ENCODE results near the gene PCDHGA9. TPM values are rescaled to one million over a fixed set of nuclear protein-coding genes. Genes with fewer than 3 reads are reported as not detected.

Gene PCDHGA9
- total RNA-seq, result under 1 TPM in 1 of 2 experiments, not detected in 1; 0.09 TPM

DNA sequence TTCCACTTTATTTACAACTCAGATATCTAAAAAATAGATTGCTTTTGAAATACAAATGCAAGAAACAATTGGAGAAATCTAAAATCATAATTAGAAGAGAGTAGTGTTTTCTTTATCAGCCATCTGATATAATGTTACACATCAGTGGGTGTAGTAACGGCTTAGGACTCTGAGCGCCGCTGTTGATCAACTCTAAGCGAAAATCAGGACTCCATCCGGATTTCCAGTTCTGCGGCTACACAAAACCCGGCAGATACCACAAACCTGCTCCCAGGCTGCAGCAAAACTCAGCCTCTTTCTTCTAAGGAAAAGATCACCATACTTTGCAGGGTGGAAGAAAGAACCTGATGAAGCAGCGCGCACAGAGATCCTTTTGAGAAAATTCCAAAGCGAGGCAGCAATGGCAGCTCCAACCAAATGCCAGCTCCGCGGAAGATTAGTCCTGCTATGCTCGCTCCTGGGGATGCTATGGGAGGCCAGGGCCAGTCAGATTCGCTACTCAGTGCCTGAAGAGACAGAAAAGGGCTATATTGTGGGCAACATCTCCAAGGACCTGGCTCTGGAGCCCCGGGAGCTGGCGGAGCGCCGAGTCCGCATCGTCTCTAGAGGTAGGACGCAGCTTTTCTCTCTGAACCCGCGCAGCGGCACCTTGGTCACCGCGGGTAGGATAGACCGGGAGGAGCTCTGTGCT is at the start of gene PCDHGA9:
Gene PCDHGA9 (plus strand): TSS at position 226 of the 691 bp plus-strand sequence. CDS start 175 bp downstream, at position 401.
- ATAC-seq, result no peak
- CTCF ChIA-PET, result interaction anchor here (0.6 to 1.5 kb wide), 12 partner anchors 10 to 956 kb away, joined by 3 to 15 read pairs (median 4); partner anchors contain the start of genes PCDHGA10, PCDHGA11 and PCDHGB7
- DNase-seq, result peak; percentile 46
- POLR2A ChIA-PET, result no interaction called here
- H3K27me3 Mint-ChIP-seq, result peaks cover 56% of the 10 kb centered on the region
- intact Hi-C loops (cut with DNase I, micrococcal nuclease), result loop anchor here in 1 of 2 experiments (10.0 kb wide), 1 partner anchor 528 kb away; the partner anchor contains the start of gene PCDHA12
- no peak within 1 kb of the TSS for H3K27ac Mint-ChIP-seq
- no peaks in the 10 kb centered on the region for H3K4me1 Mint-ChIP-seq
- H3K9me3 Mint-ChIP-seq (ENCODE audit: low read depth), result peaks cover 10% of the 10 kb centered on the region
- H3K4me3 Mint-ChIP-seq, result no peak within 1 kb of the TSS
- H3K36me3 Mint-ChIP-seq (ENCODE audit: low read depth), result peaks cover 11% of the 10 kb centered on the region

DNA sequence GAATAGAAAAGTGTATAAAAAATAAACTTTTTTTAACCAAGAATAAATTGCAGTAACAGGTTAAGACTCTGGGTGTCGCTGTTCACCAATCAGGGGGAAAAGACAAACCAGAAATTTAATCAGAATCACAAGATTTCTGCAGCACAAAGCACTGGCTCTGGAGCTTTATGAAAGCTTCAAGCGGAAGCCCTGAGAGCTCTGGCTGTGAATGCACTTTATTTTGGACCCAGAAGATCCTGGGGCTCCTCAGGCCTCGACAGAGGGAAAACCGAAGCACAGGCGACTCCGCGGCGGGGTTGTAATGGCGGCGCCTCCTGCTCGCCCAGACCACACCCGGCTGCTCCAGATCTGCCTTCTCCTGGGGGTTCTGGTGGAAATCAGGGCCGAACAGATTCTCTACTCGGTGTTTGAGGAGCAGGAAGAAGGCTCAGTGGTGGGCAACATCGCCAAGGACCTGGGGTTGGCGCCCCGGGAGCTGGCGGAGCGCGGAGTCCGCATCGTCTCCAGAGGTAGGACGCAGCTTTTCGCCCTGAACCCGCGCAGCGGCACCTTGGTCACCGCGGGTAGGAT is 47.6 kb upstream of the PCDHGA9 start, which contains the start of gene PCDHGA4:
Gene PCDHGA4 (plus strand): TSS at position 122 of the 570 bp plus-strand sequence. CDS start 87 bp downstream, at position 209.
- H3K4me3 Mint-ChIP-seq, result peak within 1 kb of the TSS; percentile 37
- intact Hi-C loops (cut with DNase I, micrococcal nuclease), result no loop called here

DNA sequence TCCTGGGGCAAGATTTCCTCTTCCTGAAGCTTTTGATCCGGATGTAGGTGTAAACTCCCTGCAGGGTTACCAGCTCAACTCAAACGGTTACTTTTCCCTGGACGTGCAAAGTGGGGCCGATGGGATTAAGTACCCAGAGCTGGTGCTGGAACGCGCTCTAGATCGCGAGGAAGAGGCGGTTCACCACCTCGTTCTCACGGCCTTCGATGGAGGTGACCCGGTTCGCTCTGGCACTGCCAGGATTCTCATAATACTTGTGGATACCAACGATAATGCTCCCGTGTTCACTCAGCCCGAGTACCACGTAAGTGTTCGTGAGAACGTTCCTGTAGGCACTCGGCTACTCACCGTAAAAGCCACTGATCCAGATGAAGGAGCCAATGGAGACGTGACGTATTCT is 46.9 kb upstream of the PCDHGA9 start:
- POLR2A ChIA-PET, result no interaction called here
- H3K4me3 Mint-ChIP-seq, result peak overlapping the region; percentile 37
- peaks cover 70% of the 10 kb centered on the region for H3K27me3 Mint-ChIP-seq

More for the DNA sequence above, 47.6 kb upstream of the PCDHGA9 start, which contains the start of gene PCDHGA4:
- Mint-ChIP-seq H3K9me3 (ENCODE audit: low read depth) (peaks cover 11% of the 10 kb centered on the region), H3K27me3 (peaks cover 68% of the 10 kb centered on the region), H3K27ac (no peak within 1 kb of the TSS), H3K36me3 (ENCODE audit: low read depth) (peaks cover 9% of the 10 kb centered on the region), H3K4me1 (peaks cover 2% of the 10 kb centered on the region)
- ATAC-seq (no peak), DNase-seq (no peak)
- ChIA-PET POLR2A (no interaction called here), CTCF (interaction anchor here (0.8 to 2.0 kb wide), 11 partner anchors 9 to 203 kb away, joined by 3 to 8 read pairs (median 4); partner anchors contain the start of genes PCDHGA12, PCDHGA5, PCDHGB3 and TAF7)

DNA sequence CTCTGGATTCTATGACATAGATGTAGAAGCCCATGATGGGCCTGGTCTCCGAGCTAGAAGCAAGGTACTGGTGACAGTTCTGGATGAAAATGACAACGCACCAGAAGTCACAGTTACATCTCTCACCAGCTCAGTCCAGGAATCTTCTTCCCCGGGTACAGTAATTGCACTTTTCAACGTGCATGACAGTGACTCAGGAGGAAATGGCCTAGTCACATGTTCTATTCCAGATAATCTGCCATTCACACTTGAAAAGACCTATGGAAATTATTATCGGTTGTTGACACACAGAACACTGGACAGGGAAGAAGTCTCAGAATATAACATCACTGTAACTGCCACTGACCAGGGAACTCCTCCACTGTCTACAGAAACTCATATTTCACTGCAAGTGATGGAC is 46.4 kb upstream of the PCDHGA9 start:
- intact Hi-C loops (cut with DNase I, micrococcal nuclease), result no loop called here
- Mint-ChIP-seq H3K9me3 (ENCODE audit: low read depth) (peaks cover 19% of the 10 kb centered on the region), H3K36me3 (ENCODE audit: low read depth) (peaks cover 17% of the 10 kb centered on the region), H3K4me1 (peaks cover 2% of the 10 kb centered on the region), H3K4me3 (no peak overlapping the region), H3K27me3 (peaks cover 70% of the 10 kb centered on the region), H3K27ac (no peak overlapping the region)
- no peak for ATAC-seq
- ChIA-PET CTCF (interaction anchor here (0.6 to 2.0 kb wide), 9 partner anchors 22 to 208 kb away, joined by 3 to 8 read pairs (median 5); partner anchors contain the start of genes PCDHGA12 and TAF7), POLR2A (no interaction called here)
- no peak for DNase-seq

More for the DNA sequence above, 46.9 kb upstream of the PCDHGA9 start:
- H3K9me3 Mint-ChIP-seq (ENCODE audit: low read depth), result peaks cover 17% of the 10 kb centered on the region
- ATAC-seq (no peak), DNase-seq (no peak)
- H3K36me3 Mint-ChIP-seq (ENCODE audit: low read depth), result peaks cover 12% of the 10 kb centered on the region
- H3K4me1 Mint-ChIP-seq, result peaks cover 2% of the 10 kb centered on the region
- H3K27ac Mint-ChIP-seq, result no peak overlapping the region
- intact Hi-C loops (cut with DNase I, micrococcal nuclease), result no loop called here
- CTCF ChIA-PET, result interaction anchor here (0.8 to 2.0 kb wide), 10 partner anchors 8 to 209 kb away, joined by 3 to 8 read pairs (median 4); partner anchors contain the start of genes PCDHGA12, PCDHGA5 and TAF7

DNA sequence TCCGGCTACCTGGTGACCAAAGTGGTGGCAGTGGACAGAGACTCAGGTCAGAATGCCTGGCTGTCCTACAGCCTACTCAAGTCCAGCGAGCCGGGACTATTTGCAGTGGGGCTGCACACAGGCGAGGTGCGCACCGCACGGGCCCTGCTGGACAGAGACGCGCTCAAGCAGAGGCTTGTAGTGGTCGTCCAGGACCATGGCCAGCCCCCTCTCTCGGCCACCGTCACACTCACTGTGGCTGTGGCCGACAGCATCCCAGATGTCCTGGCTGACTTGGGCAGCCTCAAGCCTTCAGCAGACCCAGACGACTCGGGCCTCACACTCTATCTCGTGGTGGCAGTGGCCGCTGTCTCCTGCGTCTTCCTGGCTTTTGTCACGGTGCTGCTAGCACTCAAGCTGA is 45.6 kb upstream of the PCDHGA9 start:
- intact Hi-C loops (cut with DNase I, micrococcal nuclease), result no loop called here
- Mint-ChIP-seq H3K27me3 (peaks cover 70% of the 10 kb centered on the region), H3K4me1 (peaks cover 2% of the 10 kb centered on the region), H3K27ac (no peak overlapping the region), H3K36me3 (ENCODE audit: low read depth) (peaks cover 19% of the 10 kb centered on the region), H3K4me3 (no peak overlapping the region), H3K9me3 (ENCODE audit: low read depth) (peaks cover 22% of the 10 kb centered on the region)
- no peak for DNase-seq
- ChIA-PET CTCF (interaction anchor here (0.6 to 1.5 kb wide), 2 partner anchors 63 to 207 kb away, joined by 3 to 5 read pairs; no protein-coding TSS in a partner anchor), POLR2A (no interaction called here)
- ATAC-seq, result no peak

DNA sequence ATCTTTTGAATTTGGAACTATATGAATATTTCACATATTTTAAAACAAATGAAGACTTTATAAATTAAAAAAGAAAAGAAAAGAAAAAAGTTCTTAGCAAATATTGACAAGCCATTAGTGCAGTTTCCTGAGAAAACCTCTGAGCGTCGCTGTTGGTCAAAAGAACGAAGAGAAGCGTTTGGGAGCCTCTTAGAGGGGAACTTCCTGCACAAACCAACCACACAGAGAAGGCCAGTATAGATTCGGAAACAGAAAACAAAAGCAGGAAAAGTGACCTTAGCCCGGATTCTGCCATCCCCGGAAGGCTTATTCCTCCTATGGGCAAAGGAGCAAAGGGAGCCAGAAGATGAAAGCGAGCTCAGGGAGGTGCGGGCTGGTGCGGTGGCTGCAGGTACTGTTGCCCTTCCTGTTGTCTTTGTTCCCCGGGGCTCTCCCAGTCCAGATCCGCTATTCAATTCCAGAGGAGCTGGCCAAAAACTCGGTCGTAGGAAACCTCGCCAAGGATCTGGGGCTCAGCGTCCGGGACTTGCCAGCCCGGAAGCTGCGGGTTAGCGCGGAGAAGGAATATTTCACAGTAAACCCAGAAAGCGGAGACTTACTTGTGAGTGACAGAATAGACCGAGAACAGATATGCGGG is 42.7 kb upstream of the PCDHGA9 start, which contains the start of gene PCDHGB2:
Gene PCDHGB2 (plus strand): TSS at position 205 of the 637 bp plus-strand sequence. CDS start 142 bp downstream, at position 347.
- Mint-ChIP-seq H3K4me1 (peaks cover 2% of the 10 kb centered on the region), H3K4me3 (peak within 1 kb of the TSS; percentile 61), H3K9me3 (ENCODE audit: low read depth) (peaks cover 32% of the 10 kb centered on the region), H3K27me3 (peaks cover 76% of the 10 kb centered on the region), H3K27ac (no peak within 1 kb of the TSS), H3K36me3 (ENCODE audit: low read depth) (peaks cover 26% of the 10 kb centered on the region)
- ChIA-PET CTCF (interaction anchor here (1.0 to 2.4 kb wide), 5 partner anchors 10 to 204 kb away, joined by 3 to 6 read pairs (median 4); partner anchors contain the start of gene PCDHGA12), POLR2A (no interaction called here)
- DNase-seq (no peak), ATAC-seq (peak; percentile 19)
- intact Hi-C loops (cut with DNase I, micrococcal nuclease), result loop anchor here (5.0 to 10.0 kb wide), 5 partner anchors 115 to 565 kb away; partner anchors contain the start of genes PCDHA12 (in 1 of the 2), PCDHA2 (in 1 of the 2), PCDHA8 (in 1 of the 2) and PCDHA9 (in 1 of the 2)

DNA sequence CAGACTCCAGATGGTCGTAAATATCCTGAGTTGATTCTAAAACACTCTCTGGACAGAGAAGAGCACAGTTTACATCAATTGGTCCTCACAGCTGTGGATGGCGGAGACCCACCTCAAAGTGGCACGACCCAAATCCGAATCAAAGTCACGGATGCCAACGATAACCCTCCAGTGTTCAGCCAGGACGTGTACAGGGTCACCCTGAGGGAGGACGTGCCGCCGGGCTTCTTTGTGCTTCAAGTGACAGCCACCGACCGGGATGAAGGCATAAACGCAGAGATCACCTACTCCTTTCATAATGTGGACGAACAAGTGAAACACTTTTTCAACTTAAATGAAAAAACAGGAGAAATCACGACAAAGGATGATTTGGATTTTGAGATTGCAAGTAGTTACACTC is 41.9 kb upstream of the PCDHGA9 start:
- peaks cover 34% of the 10 kb centered on the region for H3K36me3 Mint-ChIP-seq (ENCODE audit: low read depth)
- H3K27ac Mint-ChIP-seq, result no peak overlapping the region
- no peak overlapping the region for H3K4me3 Mint-ChIP-seq
- intact Hi-C loops (cut with DNase I, micrococcal nuclease), result loop anchor here (5.0 to 10.0 kb wide), 5 partner anchors 116 to 566 kb away; partner anchors contain the start of genes PCDHA12 (in 1 of the 2), PCDHA2 (in 1 of the 2), PCDHA8 (in 1 of the 2) and PCDHA9 (in 1 of the 2)
- ATAC-seq (no peak), DNase-seq (no peak)
- peaks cover 80% of the 10 kb centered on the region for H3K27me3 Mint-ChIP-seq
- H3K4me1 Mint-ChIP-seq, result peaks cover 2% of the 10 kb centered on the region
- ChIA-PET POLR2A (no interaction called here), CTCF (interaction anchor here (1.1 kb wide), 1 partner anchor 25 kb away, joined by 3 read pairs; no protein-coding TSS in a partner anchor)
- H3K9me3 Mint-ChIP-seq (ENCODE audit: low read depth), result peaks cover 38% of the 10 kb centered on the region

DNA sequence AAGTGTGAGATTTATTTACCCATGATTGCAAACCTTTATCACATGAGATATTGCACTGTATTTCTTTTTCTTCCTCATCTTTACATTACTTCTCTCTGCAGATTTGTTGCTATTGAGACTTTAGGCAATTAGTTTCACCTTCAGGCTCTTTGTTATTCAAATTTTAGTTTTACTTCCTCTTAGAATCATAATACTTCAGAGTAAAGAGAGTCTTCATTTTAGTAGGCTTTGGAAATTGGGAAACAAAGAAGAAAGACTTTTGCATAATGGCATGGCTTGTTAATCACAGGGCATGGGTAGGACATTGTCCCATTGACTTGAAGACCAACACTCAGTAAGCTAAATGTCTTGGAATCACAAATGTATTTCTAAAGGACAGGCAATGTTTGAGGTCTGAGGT is 39.9 kb upstream of the PCDHGA9 start:
- Mint-ChIP-seq H3K36me3 (ENCODE audit: low read depth) (peaks cover 38% of the 10 kb centered on the region), H3K27me3 (peaks cover 73% of the 10 kb centered on the region), H3K27ac (no peak overlapping the region), H3K4me1 (peaks cover 2% of the 10 kb centered on the region), H3K9me3 (ENCODE audit: low read depth) (peaks cover 40% of the 10 kb centered on the region), H3K4me3 (no peak overlapping the region)
- POLR2A ChIA-PET, result no interaction called here
- ATAC-seq (no peak), DNase-seq (no peak)
- CTCF ChIA-PET, result interaction anchor here (0.5 to 1.0 kb wide), 3 partner anchors 150 to 1429 kb away, joined by 3 read pairs; no protein-coding TSS in a partner anchor
- intact Hi-C loops (cut with DNase I, micrococcal nuclease), result loop anchor here (1.0 to 10.0 kb wide), 6 partner anchors 12 to 568 kb away; partner anchors contain the start of genes PCDHA12 (in 1 of the 2), PCDHA2 (in 1 of the 2), PCDHA8 (in 1 of the 2) and PCDHA9 (in 1 of the 2)

DNA sequence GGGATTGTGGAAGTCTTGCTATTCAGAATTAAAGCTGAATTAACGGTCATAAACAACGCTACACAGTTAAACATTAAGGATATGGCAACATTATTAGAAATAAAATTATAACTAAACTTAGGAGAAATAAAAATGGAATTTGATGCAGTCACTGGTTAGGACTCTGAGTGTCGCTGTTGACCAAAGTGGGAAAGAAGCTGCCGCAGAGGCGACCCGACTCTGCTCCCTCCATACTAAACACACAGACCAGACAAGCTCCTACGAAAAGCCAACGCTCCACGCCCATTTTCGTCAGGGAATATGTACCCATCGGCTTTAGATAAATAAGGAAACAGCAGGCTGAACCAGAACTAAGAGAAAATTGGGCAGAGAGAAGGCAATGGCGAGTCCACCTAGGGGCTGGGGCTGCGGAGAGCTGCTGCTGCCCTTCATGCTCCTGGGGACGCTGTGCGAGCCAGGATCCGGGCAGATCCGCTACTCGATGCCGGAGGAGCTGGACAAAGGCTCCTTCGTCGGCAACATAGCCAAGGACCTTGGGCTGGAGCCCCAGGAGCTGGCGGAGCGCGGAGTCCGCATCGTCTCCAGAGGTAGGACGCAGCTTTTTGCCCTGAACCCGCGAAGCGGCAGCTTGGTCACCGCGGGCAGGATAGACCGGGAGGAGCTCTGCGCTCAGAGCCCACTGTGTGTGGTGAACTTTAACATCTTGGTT is 38.5 kb upstream of the PCDHGA9 start, which contains the start of gene PCDHGA5:
Gene PCDHGA5 (plus strand): TSS at position 211 of the 709 bp plus-strand sequence. CDS start 169 bp downstream, at position 380.
- peaks cover 40% of the 10 kb centered on the region for H3K9me3 Mint-ChIP-seq (ENCODE audit: low read depth)
- CTCF ChIA-PET, result interaction anchor here (0.6 to 1.7 kb wide), 7 partner anchors 9 to 188 kb away, joined by 3 to 4 read pairs (median 3); partner anchors contain the start of genes PCDHGA2, PCDHGA4 and PCDHGB6
- intact Hi-C loops (cut with DNase I, micrococcal nuclease), result loop anchor here (5.0 to 10.0 kb wide), 5 partner anchors 119 to 569 kb away; partner anchors contain the start of genes PCDHA12 (in 1 of the 2), PCDHA2 (in 1 of the 2), PCDHA8 (in 1 of the 2) and PCDHA9 (in 1 of the 2)
- H3K27me3 Mint-ChIP-seq, result peaks cover 71% of the 10 kb centered on the region
- peaks cover 2% of the 10 kb centered on the region for H3K4me1 Mint-ChIP-seq
- no peak within 1 kb of the TSS for H3K27ac Mint-ChIP-seq
- DNase-seq (no peak), ATAC-seq (no peak)
- POLR2A ChIA-PET, result no interaction called here
- peaks cover 38% of the 10 kb centered on the region for H3K36me3 Mint-ChIP-seq (ENCODE audit: low read depth)
- no peak within 1 kb of the TSS for H3K4me3 Mint-ChIP-seq
